OCI-LY1 (cell line): ENCODE measurements around the gene TRIM2.

Experiments used
- H2AFZ ChIP-seq: fragments of 200-600 bp; sonication (generic), shearing (Covaris generic); 2 replicates; pipeline ENCODE4 v1.6.0; 2014; ENCODE audit warnings: antibody characterized with exemption, mild to moderate bottlenecking, low read length
- H3F3A ChIP-seq: fragments of 200-600 bp; sonication (generic), shearing (Covaris generic); 2 replicates; pipeline ENCODE4 v1.6.0; 2014; ENCODE audit warnings: mild to moderate bottlenecking, antibody characterized with exemption, low read length, moderate library complexity; ENCODE audit not compliant: insufficient read depth
- H3K27ac ChIP-seq: fragments of 200-600 bp; sonication (generic); 2 replicates; pipeline ENCODE4 v1.5.1; 2014; ENCODE audit warnings: low read length, mixed run types, mild to moderate bottlenecking, low read depth; ENCODE audit not compliant: poor library complexity, severe bottlenecking
- H3K27me3 ChIP-seq: fragments of 200-600 bp; sonication (generic); 2 replicates; pipeline ENCODE4 v1.6.0; 2014; ENCODE audit warnings: antibody characterized with exemption, mild to moderate bottlenecking, low read length, moderate library complexity; ENCODE audit not compliant: insufficient read depth
- H3K36me3 ChIP-seq: fragments of 200-600 bp; sonication (generic); 2 replicates; pipeline ENCODE4 v1.6.1; 2014; ENCODE audit warnings: mild to moderate bottlenecking, antibody characterized with exemption, low read length, moderate library complexity, mixed read lengths; ENCODE audit not compliant: insufficient read depth
- H3K4me1 ChIP-seq: fragments of 200-600 bp; sonication (generic); 2 replicates; pipeline ENCODE4 v1.5.1; 2014; ENCODE audit warnings: mild to moderate bottlenecking, low read length, moderate library complexity; ENCODE audit not compliant: insufficient read depth, severe bottlenecking
- H3K4me2 ChIP-seq: fragments of 200-600 bp; sonication (generic), shearing (Covaris generic); 2 replicates; pipeline ENCODE4 v1.6.1; 2014; ENCODE audit warnings: low read length
- H3K4me3 ChIP-seq: fragments of 200-600 bp; sonication (generic); 2 replicates; pipeline ENCODE4 v1.5.1; 2014; ENCODE audit warnings: low read length, low read depth, mild to moderate bottlenecking, mixed read lengths; ENCODE audit not compliant: poor library complexity, severe bottlenecking
- H3K79me2 ChIP-seq: fragments of 200-600 bp; shearing (Covaris generic); 2 replicates; pipeline ENCODE4 v1.6.1; 2016; ENCODE audit warnings: mixed run types, low read length, mixed read lengths; ENCODE audit not compliant: insufficient read depth
- H3K9ac ChIP-seq: fragments of 200-600 bp; sonication (generic), shearing (Covaris generic); 2 replicates; pipeline ENCODE4 v1.6.1; 2014; ENCODE audit warnings: mild to moderate bottlenecking, low read length, mixed read lengths
- H3K9me2 ChIP-seq: fragments of 200-600 bp; sonication (generic), shearing (Covaris generic); 2 replicates; pipeline ENCODE4 v1.6.1; 2014; ENCODE audit warnings: low read depth, mild to moderate bottlenecking, low read length, mixed read lengths
- H3K9me3 ChIP-seq: fragments of 200-600 bp; shearing (Covaris generic); 2 replicates; pipeline ENCODE4 v1.6.1; 2014; ENCODE audit warnings: low read length, mixed read lengths
- H4K20me1 ChIP-seq: fragments of 200-600 bp; sonication (generic), shearing (Covaris generic); 2 replicates; pipeline ENCODE4 v1.6.0; 2016; ENCODE audit warnings: mild to moderate bottlenecking, low read length; ENCODE audit not compliant: insufficient read depth
- CTCF ChIP-seq: fragments of 200-600 bp; sonication (generic), shearing (Covaris generic); IDR thresholded peaks from 2 replicates; pipeline ENCODE4 v1.5.1; 2017; ENCODE audit warnings: mild to moderate bottlenecking, antibody characterized with exemption, low read length, moderate library complexity, mixed read lengths
- EZH2 ChIP-seq: fragments of 200-600 bp; sonication (generic), shearing (Covaris generic); IDR thresholded peaks from 2 replicates; pipeline ENCODE4 v1.8.0; 2017; ENCODE audit warnings: borderline replicate concordance, mixed run types, mild to moderate bottlenecking, antibody characterized with exemption, low read length, moderate library complexity, mixed read lengths

Gene TRIM2

DNA sequence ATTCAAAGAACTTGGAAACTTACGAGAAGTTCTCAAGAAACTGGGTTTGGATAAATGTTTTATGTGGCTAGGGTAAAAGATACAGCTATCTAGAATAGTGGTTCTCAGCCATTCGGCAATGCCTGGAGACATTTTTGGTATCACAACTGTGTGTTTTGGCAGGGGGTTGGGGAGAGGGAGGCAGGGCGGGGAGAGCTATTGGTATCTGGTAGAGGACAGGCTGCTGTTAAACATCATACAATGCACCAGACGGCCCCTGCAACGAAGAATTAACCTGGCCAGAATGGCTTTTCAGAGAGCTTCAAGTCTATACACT lies 89.5 kb downstream of the TRIM2 start:
- Histone ChIP-seq H3K36me3 (no peaks in the 10 kb centered on the region; the same call in 1 of the 2 replicates), H3K4me2 (no peak overlapping the region), H3K27me3 (no peaks in the 10 kb centered on the region), H3K9me3 (no peaks in the 10 kb centered on the region), H3K9me2 (no peaks in the 10 kb centered on the region), H4K20me1 (no peaks in the 10 kb centered on the region), H3K4me3 (no peak overlapping the region), H3K4me1 (no peaks in the 10 kb centered on the region), H3K27ac (no peak overlapping the region), H3K9ac (no peak overlapping the region), H3F3A (no peaks in the 10 kb centered on the region), H2AFZ (no peak overlapping the region), H3K79me2 (no peaks in the 10 kb centered on the region)
- TF ChIP-seq EZH2: no peak
- no peak for TF ChIP-seq CTCF

DNA sequence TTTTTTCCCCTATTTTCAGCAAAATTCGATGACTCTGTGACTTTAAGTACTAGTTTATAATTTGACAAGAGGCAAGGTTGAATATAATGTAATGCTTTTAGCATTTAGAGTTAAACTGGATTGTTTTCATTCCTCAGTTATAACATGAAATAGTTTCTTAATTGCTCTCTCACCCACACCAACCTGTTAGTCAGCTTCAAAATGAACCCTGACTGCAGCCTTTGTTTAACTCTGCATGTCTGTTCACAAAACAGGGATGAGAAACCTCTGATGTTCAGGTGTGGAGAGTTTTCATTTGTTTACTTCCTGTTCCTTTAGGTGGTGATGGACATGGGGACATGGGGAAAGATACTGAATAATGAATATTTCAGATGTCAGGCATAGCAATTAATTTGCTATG lies 90.4 kb downstream of the TRIM2 start:
- no peak overlapping the region for H3K27ac ChIP-seq
- no peaks in the 10 kb centered on the region for H3K4me1 ChIP-seq
- H2AFZ ChIP-seq: no peak overlapping the region
- no peak for TF ChIP-seq CTCF
- no peak for TF ChIP-seq EZH2
- H3K9ac ChIP-seq: no peak overlapping the region
- no peaks in the 10 kb centered on the region for H3F3A ChIP-seq
- H3K27me3 ChIP-seq: no peaks in the 10 kb centered on the region; the same call in 1 of the 2 replicates
- no peaks in the 10 kb centered on the region for H3K36me3 ChIP-seq
- no peaks in the 10 kb centered on the region for H3K79me2 ChIP-seq
- H3K9me3 ChIP-seq: no peaks in the 10 kb centered on the region
- H3K4me3 ChIP-seq: no peak overlapping the region
- no peaks in the 10 kb centered on the region for H3K9me2 ChIP-seq
- no peak overlapping the region for H3K4me2 ChIP-seq
- H4K20me1 ChIP-seq: no peaks in the 10 kb centered on the region

- H3K27me3 ChIP-seq: no peaks in the 10 kb centered on the region; the same call in 1 of the 2 replicates
- H3K27ac ChIP-seq: no peak overlapping the region
- no peak overlapping the region for H2AFZ ChIP-seq
- no peak overlapping the region for H3K4me2 ChIP-seq
- H3K36me3 ChIP-seq: no peaks in the 10 kb centered on the region
- TF ChIP-seq EZH2 (no peak), CTCF (peak; percentile 22; the same call in 1 of the 2 replicates)
- no peaks in the 10 kb centered on the region for H3F3A ChIP-seq
- no peaks in the 10 kb centered on the region for H4K20me1 ChIP-seq
- H3K79me2 ChIP-seq: no peaks in the 10 kb centered on the region
- no peak overlapping the region for H3K9ac ChIP-seq
- no peaks in the 10 kb centered on the region for H3K4me1 ChIP-seq
- no peaks in the 10 kb centered on the region for H3K9me2 ChIP-seq
- no peaks in the 10 kb centered on the region for H3K9me3 ChIP-seq
- no peak overlapping the region for H3K4me3 ChIP-seq
Observed at GRCh38 chr4:153295131-153295755, 91.0 kb downstream of the TRIM2 start.
